ENCODE data around the gene VPS72.
A peak's percentile ranks its signal among the peaks of the same experiment; 100 is the strongest.
"Not testable (repeated sequence)": the region's sequence is repeated elsewhere in the genome, so short reads cannot be mapped to it uniquely, and the experiment has no call there.

Gene VPS72

DNA sequence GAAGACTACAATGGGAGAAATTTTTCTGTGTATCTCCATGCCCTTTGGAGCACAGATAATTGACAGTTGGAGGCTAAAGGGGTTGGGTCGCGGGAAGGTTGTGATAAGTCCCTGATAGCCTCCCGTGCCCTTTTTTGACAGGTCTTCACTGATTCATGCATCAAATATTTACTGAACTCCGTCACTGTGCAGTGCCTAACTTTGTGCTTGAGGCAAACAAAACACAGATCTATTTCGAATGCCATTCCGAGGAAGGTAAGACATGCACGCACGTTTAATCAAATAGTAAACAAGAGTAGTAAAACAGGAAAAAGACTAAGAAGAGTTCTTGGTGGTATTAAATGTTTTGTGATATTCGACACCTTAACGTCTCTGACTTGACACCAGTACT is 7.9 kb upstream of the VPS72 start:
- Mint-ChIP-seq H3K4me3 (peak overlapping the region; percentile 94), H3K9me3 (no peaks in the 10 kb centered on the region), H3K36me3 (ENCODE audit: low read depth) (peaks cover 17% of the 10 kb centered on the region)

GRCh38 chr1:151196292-151196800 is 6.3 kb upstream of the VPS72 start:
- peak overlapping the region; percentile 62 for H3K4me3 Mint-ChIP-seq

More for the DNA sequence above, 7.9 kb upstream of the VPS72 start:
- Mint-ChIP-seq H3K27ac (peak overlapping the region; percentile 97), H3K27me3 (ENCODE audit: low read depth) (peaks cover 7% of the 10 kb centered on the region), H3K4me1 (ENCODE audit: low read depth) (peaks cover 29% of the 10 kb centered on the region)

GRCh38 chr1:151194894-151195594 is 5.0 kb upstream of the VPS72 start:
- not testable (repeated sequence) for H3K27me3 Mint-ChIP-seq (ENCODE audit: low read depth); H3K27ac Mint-ChIP-seq; H3K9me3 Mint-ChIP-seq; H3K4me3 Mint-ChIP-seq
- peaks cover 16% of the 10 kb centered on the region for H3K36me3 Mint-ChIP-seq (ENCODE audit: low read depth)
- peaks cover 24% of the 10 kb centered on the region for H3K4me1 Mint-ChIP-seq (ENCODE audit: low read depth)

More at GRCh38 chr1:151196292-151196800, 6.3 kb upstream of the VPS72 start:
- H3K27me3 Mint-ChIP-seq (ENCODE audit: low read depth), result peaks cover 7% of the 10 kb centered on the region
- no peaks in the 10 kb centered on the region for H3K9me3 Mint-ChIP-seq
- peak overlapping the region; percentile 63 for H3K27ac Mint-ChIP-seq
- peaks cover 26% of the 10 kb centered on the region for H3K4me1 Mint-ChIP-seq (ENCODE audit: low read depth)
- peaks cover 17% of the 10 kb centered on the region for H3K36me3 Mint-ChIP-seq (ENCODE audit: low read depth)

GRCh38 chr1:151193856-151194255 is 3.9 kb upstream of the VPS72 start:
- H3K9me3 Mint-ChIP-seq, result no peaks in the 10 kb centered on the region
- H3K36me3 Mint-ChIP-seq (ENCODE audit: low read depth), result peaks cover 8% of the 10 kb centered on the region
- H3K27me3 Mint-ChIP-seq (ENCODE audit: low read depth), result peaks cover 7% of the 10 kb centered on the region
- H3K4me1 Mint-ChIP-seq (ENCODE audit: low read depth), result peaks cover 19% of the 10 kb centered on the region
- H3K4me3 Mint-ChIP-seq, result no peak overlapping the region
- no peak overlapping the region for H3K27ac Mint-ChIP-seq

- H3K27ac Mint-ChIP-seq, result no peak overlapping the region
- H3K4me3 Mint-ChIP-seq, result no peak overlapping the region
- no peaks in the 10 kb centered on the region for H3K9me3 Mint-ChIP-seq
- peaks cover 24% of the 10 kb centered on the region for H3K4me1 Mint-ChIP-seq (ENCODE audit: low read depth)
- H3K36me3 Mint-ChIP-seq (ENCODE audit: low read depth), result peaks cover 6% of the 10 kb centered on the region
- H3K27me3 Mint-ChIP-seq (ENCODE audit: low read depth), result peaks cover 5% of the 10 kb centered on the region
Measured at GRCh38 chr1:151193304-151193703, 3.3 kb upstream of the VPS72 start.

DNA sequence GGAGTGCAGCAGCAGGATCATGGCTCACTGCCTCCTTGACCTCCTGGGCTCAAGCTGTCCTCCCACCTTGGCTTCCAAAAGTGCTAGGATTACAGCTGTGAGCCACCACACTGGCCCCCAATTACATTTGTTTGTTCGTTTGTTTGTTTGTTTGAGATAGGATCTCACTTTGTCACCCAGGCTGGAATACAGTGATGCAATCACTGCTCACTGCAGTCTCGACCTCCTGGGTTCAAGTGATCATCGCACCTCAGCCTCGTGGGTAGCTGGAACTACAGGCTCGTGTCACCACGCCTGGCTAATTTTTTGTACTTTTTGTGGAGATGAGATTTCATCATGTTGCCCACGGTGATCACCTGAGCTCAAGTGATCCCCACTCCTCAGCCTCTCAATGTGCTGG is 2.0 kb upstream of the VPS72 start:
- Mint-ChIP-seq H3K27me3 (ENCODE audit: low read depth) (peaks cover 4% of the 10 kb centered on the region), H3K27ac (no peak overlapping the region), H3K4me1 (ENCODE audit: low read depth) (peaks cover 18% of the 10 kb centered on the region), H3K36me3 (ENCODE audit: low read depth) (peaks cover 3% of the 10 kb centered on the region), H3K9me3 (no peaks in the 10 kb centered on the region), H3K4me3 (no peak overlapping the region)

GRCh38 chr1:151188667-151189066 is 1.3 kb downstream of the VPS72 start:
- H3K36me3 Mint-ChIP-seq (ENCODE audit: low read depth), result peaks cover 14% of the 10 kb centered on the region
- H3K27ac Mint-ChIP-seq, result peak overlapping the region; percentile 22
- H3K4me1 Mint-ChIP-seq (ENCODE audit: low read depth), result peaks cover 16% of the 10 kb centered on the region
- H3K4me3 Mint-ChIP-seq, result peak overlapping the region; percentile 96
- H3K9me3 Mint-ChIP-seq; H3K27me3 Mint-ChIP-seq (ENCODE audit: low read depth): not testable (repeated sequence)

DNA sequence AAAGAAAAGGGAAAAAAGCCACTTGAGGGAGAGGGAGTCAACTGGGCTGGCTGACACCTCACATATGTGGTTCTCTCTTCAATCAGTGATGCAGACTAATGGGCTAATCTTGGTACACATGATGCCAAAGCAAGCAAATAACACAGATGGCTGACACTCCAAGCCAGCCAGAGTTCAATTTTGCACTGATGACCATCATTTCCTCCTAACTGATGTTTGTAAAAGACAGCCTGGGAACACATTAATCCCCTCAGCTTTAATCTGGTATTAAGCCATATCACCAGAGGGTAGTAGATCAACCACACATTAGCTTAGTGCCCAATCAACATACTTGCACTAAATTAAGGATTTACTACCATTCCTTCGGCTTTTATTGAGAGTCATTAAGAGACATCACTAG is 2.8 kb downstream of the VPS72 start:
- peaks cover 24% of the 10 kb centered on the region for H3K36me3 Mint-ChIP-seq (ENCODE audit: low read depth)
- no peaks in the 10 kb centered on the region for H3K9me3 Mint-ChIP-seq
- no peak overlapping the region for H3K4me3 Mint-ChIP-seq
- H3K4me1 Mint-ChIP-seq (ENCODE audit: low read depth), result peaks cover 19% of the 10 kb centered on the region
- no peak overlapping the region for H3K27ac Mint-ChIP-seq
- H3K27me3 Mint-ChIP-seq (ENCODE audit: low read depth), result no peaks in the 10 kb centered on the region

DNA sequence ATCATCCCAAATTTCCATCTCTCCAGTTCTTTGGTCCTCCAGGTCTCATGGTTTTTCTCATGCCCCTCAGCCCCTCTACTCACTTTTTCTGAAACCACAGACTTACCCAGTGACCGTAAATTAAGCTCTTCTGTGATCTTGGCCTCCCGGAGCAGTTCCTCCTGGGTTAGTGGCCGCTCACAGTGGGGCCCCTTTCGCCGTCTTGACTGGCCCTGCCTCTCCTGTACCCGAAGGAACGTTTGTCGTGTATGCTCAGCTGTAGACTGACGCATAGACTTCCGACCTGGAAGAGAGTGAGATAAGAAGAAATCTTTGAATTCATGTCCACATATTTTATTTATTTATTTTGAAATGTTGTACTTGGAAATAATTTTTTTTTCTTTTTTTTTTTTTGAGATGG is 5.8 kb downstream of the VPS72 start:
- H3K27me3 Mint-ChIP-seq (ENCODE audit: low read depth), result no peaks in the 10 kb centered on the region
- H3K27ac Mint-ChIP-seq, result no peak overlapping the region
- H3K4me3 Mint-ChIP-seq, result no peak overlapping the region
- H3K9me3 Mint-ChIP-seq, result no peaks in the 10 kb centered on the region
- peaks cover 37% of the 10 kb centered on the region for H3K36me3 Mint-ChIP-seq (ENCODE audit: low read depth)
- H3K4me1 Mint-ChIP-seq (ENCODE audit: low read depth), result peaks cover 14% of the 10 kb centered on the region

- Mint-ChIP-seq H3K27ac (no peak overlapping the region), H3K4me3 (no peak overlapping the region), H3K36me3 (ENCODE audit: low read depth) (peaks cover 53% of the 10 kb centered on the region), H3K9me3 (no peaks in the 10 kb centered on the region), H3K27me3 (ENCODE audit: low read depth) (no peaks in the 10 kb centered on the region), H3K4me1 (ENCODE audit: low read depth) (peaks cover 3% of the 10 kb centered on the region)
Measured at GRCh38 chr1:151176514-151177045, 13.4 kb downstream of the VPS72 start.

DNA sequence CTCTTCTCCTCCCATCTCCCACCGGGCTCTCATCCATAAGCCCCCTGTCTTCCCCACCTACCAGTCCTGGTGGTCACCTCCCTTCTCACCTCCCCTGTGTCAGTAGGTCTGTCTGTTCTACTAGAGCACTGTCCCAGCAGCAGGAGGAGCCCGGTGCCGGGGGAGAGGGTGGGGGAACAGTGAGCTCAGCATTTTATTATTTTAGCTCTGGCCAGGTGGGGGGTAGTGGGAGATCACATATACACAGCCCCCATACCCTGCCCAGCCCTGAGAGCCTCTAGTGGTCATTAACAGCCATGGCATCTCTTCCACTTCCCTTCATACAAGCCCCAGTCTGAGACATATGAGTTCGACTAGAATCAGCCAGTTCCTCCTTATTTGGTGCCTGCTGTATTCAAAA is 14.1 kb downstream of the VPS72 start, which contains the start of gene TMOD4:
TSS of gene TMOD4 (minus strand) at position 119 of the 400 bp plus-strand sequence. CDS start 1,106 bp downstream, outside the sequence.
- peaks cover 47% of the 10 kb centered on the region for H3K36me3 Mint-ChIP-seq (ENCODE audit: low read depth)
- H3K27ac Mint-ChIP-seq, result no peak within 1 kb of the TSS
- no peak within 1 kb of the TSS for H3K4me3 Mint-ChIP-seq
- H3K9me3 Mint-ChIP-seq, result no peaks in the 10 kb centered on the region
- no peaks in the 10 kb centered on the region for H3K27me3 Mint-ChIP-seq (ENCODE audit: low read depth)
- peaks cover 3% of the 10 kb centered on the region for H3K4me1 Mint-ChIP-seq (ENCODE audit: low read depth)

DNA sequence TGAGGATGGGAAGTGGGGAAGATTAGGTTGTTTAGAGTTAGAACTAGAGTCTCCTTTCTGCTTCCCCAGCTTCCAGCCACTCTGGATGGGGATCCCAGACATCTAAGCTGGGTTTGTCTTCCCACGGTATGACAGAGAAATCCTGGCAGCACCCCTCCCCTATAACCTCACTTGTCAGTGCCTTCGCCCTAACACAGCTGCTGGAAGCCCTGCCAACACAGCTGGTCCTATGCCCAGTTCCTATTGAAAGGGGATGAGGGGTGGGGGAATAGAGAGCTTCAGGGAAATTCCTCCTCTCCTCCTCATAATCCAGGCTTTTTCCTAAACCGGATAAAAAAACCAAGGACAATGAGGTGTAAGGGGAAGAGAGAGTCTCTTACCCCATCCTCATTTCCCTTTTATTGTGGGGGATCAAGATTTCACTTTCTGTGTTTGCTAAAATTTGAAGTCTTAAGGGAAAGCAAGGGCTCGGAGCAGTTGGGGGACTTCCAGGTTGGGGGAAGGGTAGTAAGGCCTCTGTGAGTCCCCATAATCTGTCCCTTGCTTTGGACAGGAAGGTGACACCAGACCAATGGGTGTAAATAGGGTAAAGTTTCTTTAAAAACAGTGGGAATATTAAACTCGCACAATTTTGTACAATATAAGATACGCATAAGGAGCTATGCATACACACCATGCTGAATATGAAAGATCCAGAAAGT is 14.8 kb downstream of the VPS72 start:
- peaks cover 3% of the 10 kb centered on the region for H3K4me1 Mint-ChIP-seq (ENCODE audit: low read depth)
- H3K36me3 Mint-ChIP-seq (ENCODE audit: low read depth), result peaks cover 49% of the 10 kb centered on the region
- no peaks in the 10 kb centered on the region for H3K9me3 Mint-ChIP-seq
- H3K4me3 Mint-ChIP-seq, result no peak overlapping the region
- no peak overlapping the region for H3K27ac Mint-ChIP-seq
- H3K27me3 Mint-ChIP-seq (ENCODE audit: low read depth), result no peaks in the 10 kb centered on the region

DNA sequence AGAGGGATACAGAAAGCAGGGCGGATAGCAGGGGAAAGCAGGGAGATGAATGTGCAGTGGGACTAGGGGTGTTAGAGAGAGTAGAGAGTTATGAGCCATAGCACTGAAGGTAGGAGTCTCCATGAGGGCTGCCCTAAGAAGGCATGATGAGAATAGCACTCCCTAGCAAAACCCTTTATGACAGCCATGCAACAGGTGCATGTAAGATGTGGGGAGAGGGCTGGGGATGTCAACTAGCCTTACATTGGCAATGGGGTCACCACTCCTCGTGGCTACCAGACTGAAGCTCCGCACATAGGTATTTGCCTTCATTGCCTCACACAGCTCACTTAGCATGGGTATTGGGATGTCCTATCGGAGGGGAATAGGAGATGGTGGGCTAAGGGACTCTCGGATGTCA is 18.8 kb downstream of the VPS72 start:
- H3K9me3 Mint-ChIP-seq, result no peaks in the 10 kb centered on the region
- no peaks in the 10 kb centered on the region for H3K27me3 Mint-ChIP-seq (ENCODE audit: low read depth)
- H3K27ac Mint-ChIP-seq, result no peak overlapping the region
- peaks cover 49% of the 10 kb centered on the region for H3K36me3 Mint-ChIP-seq (ENCODE audit: low read depth)
- H3K4me1 Mint-ChIP-seq (ENCODE audit: low read depth), result peaks cover 7% of the 10 kb centered on the region
- no peak overlapping the region for H3K4me3 Mint-ChIP-seq

GRCh38 chr1:151167116-151167515 is 22.9 kb downstream of the VPS72 start:
- H3K4me3 Mint-ChIP-seq, result peak overlapping the region; percentile 96
- no peaks in the 10 kb centered on the region for H3K9me3 Mint-ChIP-seq
- no peaks in the 10 kb centered on the region for H3K27me3 Mint-ChIP-seq (ENCODE audit: low read depth)
- peak overlapping the region; percentile 29 for H3K27ac Mint-ChIP-seq
- peaks cover 43% of the 10 kb centered on the region for H3K36me3 Mint-ChIP-seq (ENCODE audit: low read depth)
- H3K4me1 Mint-ChIP-seq (ENCODE audit: low read depth), result peaks cover 31% of the 10 kb centered on the region

- Mint-ChIP-seq H3K27ac (peak overlapping the region; percentile 93), H3K27me3 (ENCODE audit: low read depth) (no peaks in the 10 kb centered on the region), H3K4me1 (ENCODE audit: low read depth) (peaks cover 37% of the 10 kb centered on the region), H3K9me3 (no peaks in the 10 kb centered on the region), H3K4me3 (peak overlapping the region; percentile 96), H3K36me3 (ENCODE audit: low read depth) (peaks cover 41% of the 10 kb centered on the region)
Measured at GRCh38 chr1:151166505-151166956, 23.5 kb downstream of the VPS72 start.

Measured in T-helper 1 cell treated with Interleukin-12 subunit alpha and Interleukin-12 subunit beta and Interleukin-4 antibody, amounts not matched to agents 30 μg/mL and 1 μg/mL, for 36 hours (primary cell).